Dedifferentiated amniotic fluid mesenchymal stem cell (primary cell): ENCODE data around the gene FN1.
A peak's percentile ranks its signal among the peaks of the same experiment; 100 is the strongest.

Experiments
- DNase-seq: peaks from one replicate; pipeline ENCODE4 v3.0.0-alpha.2; 2016; ENCODE audit errors: extremely low spot score

FN1 gene

GRCh38 chr2:215435870-215436704 is at the start of gene FN1:
Gene FN1 (minus strand): TSS chr2:215436068. CDS start chr2:215435802, 266 bp downstream.
- peak; percentile 97 for DNase-seq

GRCh38 chr2:215485032-215485431 is 49.2 kb upstream of the FN1 start:
- no peak for DNase-seq

DNA sequence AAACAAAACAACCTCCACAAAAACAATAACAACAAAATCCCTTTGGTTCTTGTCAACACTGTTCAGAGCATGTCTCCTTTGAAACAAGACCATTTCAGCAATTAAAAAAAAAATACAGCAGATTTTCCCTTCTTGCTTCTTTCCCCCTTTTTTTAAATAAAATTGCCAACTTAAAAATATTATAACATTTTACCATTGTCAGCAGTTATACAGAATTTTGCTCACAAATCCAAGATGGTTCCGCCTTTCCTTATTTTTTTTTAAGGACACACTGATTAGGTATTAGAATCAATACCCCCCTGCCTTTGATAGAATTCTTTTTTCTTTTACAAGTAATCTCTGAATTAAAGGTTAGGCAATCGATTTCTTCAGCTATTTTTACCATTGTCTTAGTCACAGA is 48.7 kb upstream of the FN1 start:
- no peak for DNase-seq

GRCh38 chr2:215483431-215483830 is 47.6 kb upstream of the FN1 start:
- DNase-seq, result no peak

DNA sequence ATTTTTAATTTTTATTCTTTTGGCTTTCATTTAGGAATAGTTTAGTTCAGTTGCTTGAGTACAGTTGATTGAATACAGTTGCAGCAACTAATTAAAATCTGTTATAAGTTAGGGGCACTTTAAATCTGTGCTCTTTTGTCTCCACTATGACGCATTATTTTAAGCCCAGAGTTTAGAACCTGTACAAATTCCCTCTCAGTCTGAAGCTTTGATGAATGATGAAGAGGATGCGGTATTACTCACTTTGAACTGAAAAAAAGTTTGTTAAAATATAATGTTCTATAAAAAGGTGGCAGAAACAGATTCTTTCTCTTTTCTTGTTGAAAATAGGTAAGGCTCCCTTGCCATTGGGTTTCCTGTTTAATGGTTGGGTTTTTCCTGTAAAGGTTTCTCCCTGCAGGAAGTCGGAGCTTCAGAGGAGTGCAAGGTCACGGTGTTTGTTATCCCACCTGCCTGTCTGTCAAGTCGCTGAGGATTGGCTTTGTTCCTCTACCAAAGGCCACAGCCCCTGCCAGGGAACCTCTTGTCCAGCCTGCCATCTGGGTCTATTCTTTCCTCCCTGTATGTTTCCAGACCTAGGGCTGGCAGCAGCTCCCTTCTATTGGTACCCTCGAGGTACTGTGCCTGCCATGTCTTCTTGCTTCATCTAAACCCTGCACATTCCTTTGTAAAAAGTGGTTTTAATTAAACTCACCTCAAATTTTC is 43.8 kb upstream of the FN1 start:
- no peak for DNase-seq

DNA sequence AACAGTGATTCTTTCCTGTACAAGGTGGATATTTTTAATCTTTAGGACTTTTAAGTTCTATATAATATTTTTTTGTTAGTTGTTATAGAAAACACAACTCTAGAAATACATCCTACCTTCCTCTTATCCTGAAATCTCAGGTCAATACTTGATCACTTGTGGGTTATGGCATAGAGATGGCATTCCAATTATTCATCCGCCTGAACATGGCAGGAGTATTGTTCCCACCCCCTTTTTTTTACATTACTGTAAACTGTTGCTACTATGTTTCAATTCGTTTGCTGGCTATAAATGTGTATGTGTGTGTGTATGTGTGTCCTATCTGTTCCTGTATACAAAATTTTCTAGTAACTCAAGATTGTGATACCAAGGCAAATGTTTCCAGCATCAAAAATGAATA is 43.3 kb upstream of the FN1 start:
- no peak for DNase-seq

GRCh38 chr2:215476424-215476823 is 40.6 kb upstream of the FN1 start:
- no peak for DNase-seq

GRCh38 chr2:215466097-215466909 is 30.4 kb upstream of the FN1 start:
- peak; percentile 44 for DNase-seq

DNA sequence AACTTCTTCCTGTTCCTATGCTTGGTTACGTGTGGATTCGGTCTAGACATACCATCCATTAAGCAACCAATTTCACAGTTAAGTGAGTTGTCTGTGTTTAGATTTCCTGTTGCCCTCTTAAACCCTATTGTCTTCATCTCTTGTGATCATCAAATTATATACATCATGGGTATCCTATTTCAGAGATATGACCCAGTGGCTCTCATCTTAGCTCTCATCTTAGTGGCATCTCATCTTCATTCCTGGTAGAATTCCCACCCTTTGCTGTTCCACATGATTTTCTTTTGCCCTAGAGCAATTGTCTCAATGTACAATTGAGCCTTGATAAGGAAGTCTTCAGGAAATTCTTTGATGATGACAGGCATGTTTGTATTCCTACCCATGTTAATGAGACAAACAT is 29.4 kb upstream of the FN1 start:
- DNase-seq, result no peak

DNA sequence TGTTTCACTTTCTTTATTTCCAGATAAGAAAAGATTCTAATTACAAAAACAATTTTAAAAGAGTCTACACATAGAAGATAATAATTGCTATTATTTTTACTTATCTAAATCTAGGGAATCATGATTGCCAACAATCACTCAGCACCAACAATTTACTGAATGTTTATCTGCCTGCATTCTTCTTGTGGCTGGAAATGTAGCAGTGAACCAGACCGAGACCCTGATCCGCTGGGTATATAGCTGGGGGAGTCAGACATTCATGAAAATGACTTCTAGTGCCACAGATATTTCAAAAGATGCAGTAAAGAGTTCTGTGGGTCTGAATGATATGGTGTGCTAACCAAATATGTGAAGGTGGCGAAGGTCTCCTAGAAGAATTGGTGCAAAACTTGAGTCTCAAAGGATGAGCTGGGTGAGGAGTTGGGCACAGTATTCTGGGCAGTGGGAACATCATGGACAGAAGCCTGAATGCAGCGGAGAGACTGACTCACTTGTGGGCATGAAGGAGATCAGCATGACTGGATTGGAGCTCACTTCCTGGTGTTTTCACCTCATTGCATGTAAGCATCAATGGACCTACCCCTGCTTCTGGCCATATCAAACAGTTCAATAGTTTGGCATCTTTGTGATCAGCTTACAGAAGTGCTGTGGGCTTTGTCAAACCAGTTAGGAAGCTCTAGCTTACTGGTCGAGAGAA is 26.1 kb upstream of the FN1 start:
- no peak for DNase-seq

- DNase-seq, result peak; percentile 91
These were observed 25.0 kb upstream of the FN1 start for GRCh38 chr2:215460682-215461382.

- DNase-seq, result no peak
These were observed 20.1 kb upstream of the FN1 start for GRCh38 chr2:215455958-215456357.

DNA sequence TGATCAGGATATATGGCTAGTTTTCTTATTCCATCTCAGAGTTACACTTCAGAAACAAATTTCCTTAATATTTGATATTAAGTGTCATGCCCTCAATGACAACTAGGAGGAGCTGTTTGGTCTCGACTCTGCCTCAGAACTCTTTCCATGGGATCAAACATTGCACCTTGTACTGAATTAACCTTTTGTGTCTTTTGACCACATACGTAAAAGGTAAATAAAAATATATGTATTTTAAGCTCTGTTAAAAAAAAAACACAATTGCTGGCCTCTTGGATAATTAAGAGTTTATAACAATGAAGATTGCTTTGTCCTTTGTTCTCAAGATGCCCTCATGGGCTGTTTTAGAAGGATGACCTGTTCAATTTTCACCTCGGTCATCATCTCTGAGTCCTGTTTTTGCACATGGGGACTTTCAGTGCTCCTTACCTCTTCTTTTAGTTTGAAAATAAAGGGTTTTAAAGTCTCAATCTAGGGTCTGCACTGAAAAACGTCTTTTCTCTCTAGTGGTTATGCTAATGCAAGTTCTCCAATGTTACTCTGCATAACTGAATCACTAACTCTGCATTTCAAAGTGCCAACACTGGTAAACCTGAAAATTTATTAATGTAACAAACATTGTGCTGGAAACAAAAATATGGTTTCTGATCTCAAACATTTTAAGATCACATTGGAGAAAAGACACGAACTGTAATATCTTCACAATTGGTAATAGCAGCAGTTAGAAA is 18.8 kb upstream of the FN1 start:
- DNase-seq, result no peak

- DNase-seq, result no peak
These were observed 16.9 kb upstream of the FN1 start for GRCh38 chr2:215452725-215453124.

- no peak for DNase-seq
These were observed 15.3 kb upstream of the FN1 start for GRCh38 chr2:215451012-215451756.

GRCh38 chr2:215450188-215451011 is 14.5 kb upstream of the FN1 start:
- no peak for DNase-seq

- DNase-seq, result no peak
These were observed 11.8 kb upstream of the FN1 start for GRCh38 chr2:215447673-215448081.

- no peak for DNase-seq
These were observed 11.2 kb upstream of the FN1 start for GRCh38 chr2:215447056-215447455.

DNA sequence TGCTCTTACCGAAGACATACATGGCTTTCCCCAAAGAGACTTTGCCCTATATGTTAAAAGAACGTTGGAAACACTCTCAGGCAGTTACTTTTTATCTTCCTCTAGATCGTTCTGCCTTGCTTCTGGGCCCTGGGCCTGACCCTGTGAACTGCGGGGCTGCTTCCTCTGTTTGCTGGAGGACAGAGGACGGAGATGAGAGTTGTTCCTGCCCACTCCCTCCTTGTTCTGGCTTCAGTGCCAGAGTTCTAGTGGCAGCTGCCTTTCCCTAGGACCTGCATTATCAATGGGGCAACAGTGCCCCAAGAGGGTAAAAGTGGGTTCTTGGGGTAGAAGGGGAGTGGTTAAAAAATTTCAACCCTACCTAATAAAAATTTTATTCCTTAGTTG is 6.5 kb upstream of the FN1 start:
- no peak for DNase-seq
